ENCODE data around the gene BPIFA1.

Gene BPIFA1

GRCh38 chr20:33233129-33233774, 2.5 kb upstream of the BPIFA1 start:
- Histone ChIP-seq H3K36me3 (no peaks in the 10 kb centered on the region), H3K4me1 (no peaks in the 10 kb centered on the region), H3K4me3 (no peak overlapping the region), H3K27ac (no peak overlapping the region), H3K27me3 (peaks cover 0 to 27% of the 10 kb centered on the region in 2 donors), H3K9me3 (no peaks in the 10 kb centered on the region)
- DNase-seq = peak in 1 of 2 donors; percentile 28
- no peak for TF ChIP-seq CTCF (IDR thresholded peaks at IDR 0.05)
- intact Hi-C loops (cut with DNase I; ENCODE audit: low total_unique reads) = no loop called here

DNA sequence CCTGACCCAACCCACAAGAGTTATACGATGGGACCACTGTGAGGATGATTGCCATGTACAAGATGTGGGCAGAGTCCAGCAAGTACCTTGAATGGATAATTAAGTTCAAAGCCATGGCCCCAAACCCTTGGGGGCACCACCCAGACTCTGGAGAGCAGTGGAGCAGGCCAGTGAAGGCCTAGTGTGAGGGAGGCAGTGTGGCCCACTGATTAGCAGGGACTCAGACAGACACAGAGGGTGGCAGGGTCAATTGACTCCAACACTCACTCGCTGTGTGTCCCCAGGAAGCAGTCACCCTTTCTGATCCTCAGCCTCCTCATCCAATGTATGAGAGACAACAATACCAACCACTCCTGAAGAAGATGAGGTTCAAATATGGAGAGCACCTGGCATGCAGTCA, 1.7 kb upstream of the BPIFA1 start:
- H3K27ac ChIP-seq = no peak overlapping the region
- H3K4me1 ChIP-seq = no peaks in the 10 kb centered on the region
- DNase-seq = peak in 1 of 2 donors; percentile 3
- no peaks in the 10 kb centered on the region for H3K36me3 ChIP-seq
- no peak overlapping the region for H3K4me3 ChIP-seq
- intact Hi-C loops (cut with DNase I; ENCODE audit: low total_unique reads) = no loop called here
- H3K9me3 ChIP-seq = no peaks in the 10 kb centered on the region
- no peak for TF ChIP-seq CTCF (IDR thresholded peaks at IDR 0.05)
- peaks cover 0 to 30% of the 10 kb centered on the region in 2 donors for H3K27me3 ChIP-seq

GRCh38 chr20:33236351-33236750, 555 bp downstream of the BPIFA1 start:
- Histone ChIP-seq H3K9me3 (no peaks in the 10 kb centered on the region), H3K4me3 (no peak overlapping the region), H3K27me3 (peaks cover 0 to 29% of the 10 kb centered on the region in 2 donors), H3K4me1 (no peaks in the 10 kb centered on the region), H3K36me3 (no peaks in the 10 kb centered on the region), H3K27ac (no peak overlapping the region)
- no peak for DNase-seq
- intact Hi-C loops (cut with DNase I; ENCODE audit: low total_unique reads) = no loop called here
- TF ChIP-seq CTCF (IDR thresholded peaks at IDR 0.05) = no peak

DNA sequence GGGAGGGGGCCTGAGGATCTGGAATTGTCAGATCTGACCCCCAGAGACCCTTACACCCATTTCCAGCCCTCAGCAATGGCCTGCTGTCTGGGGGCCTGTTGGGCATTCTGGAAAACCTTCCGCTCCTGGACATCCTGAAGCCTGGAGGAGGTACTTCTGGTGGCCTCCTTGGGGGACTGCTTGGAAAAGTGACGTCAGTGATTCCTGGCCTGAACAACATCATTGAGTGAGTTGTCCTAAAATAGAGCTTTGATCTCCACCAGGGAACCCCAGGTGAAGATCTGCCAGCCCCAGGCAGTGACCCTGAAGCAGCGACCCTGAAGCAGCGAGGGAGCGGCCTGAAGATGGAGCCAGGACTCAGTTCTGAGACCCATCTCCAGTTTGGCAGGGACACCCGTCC, 2.2 kb downstream of the BPIFA1 start:
- intact Hi-C loops (cut with DNase I; ENCODE audit: low total_unique reads) = no loop called here
- Histone ChIP-seq H3K27ac (no peak overlapping the region), H3K27me3 (peaks cover 0 to 28% of the 10 kb centered on the region in 2 donors), H3K4me1 (no peaks in the 10 kb centered on the region), H3K9me3 (no peaks in the 10 kb centered on the region), H3K4me3 (no peak overlapping the region), H3K36me3 (no peaks in the 10 kb centered on the region)
- DNase-seq = peak in 1 of 2 donors; percentile 12
- no peak for TF ChIP-seq CTCF (IDR thresholded peaks at IDR 0.05)

- Histone ChIP-seq H3K27ac (no peak overlapping the region), H3K4me1 (no peaks in the 10 kb centered on the region), H3K27me3 (peaks cover 0 to 20% of the 10 kb centered on the region in 2 donors), H3K9me3 (no peaks in the 10 kb centered on the region), H3K36me3 (no peaks in the 10 kb centered on the region), H3K4me3 (no peak overlapping the region)
- intact Hi-C loops (cut with DNase I; ENCODE audit: low total_unique reads) = no loop called here
- no peak for DNase-seq
- no peak for TF ChIP-seq CTCF (IDR thresholded peaks at IDR 0.05)
These were observed 3.6 kb downstream of the BPIFA1 start for GRCh38 chr20:33239418-33239817.
